Motor neuron (in vitro differentiated cells): ENCODE measurements around the gene SMCO1. TPM values are rescaled to one million over a fixed set of nuclear protein-coding genes. Genes with fewer than 3 reads are reported as not detected.
"Not testable (repeated sequence)": the region's sequence is repeated elsewhere in the genome, so short reads cannot be mapped to it uniquely, and the experiment has no call there.

ENCODE experiments used
- ATAC-seq, 8 experiments: fragments of 200-7000 bp; cut with Tn5 transposase; replicated peaks in 6 of 8; 2 replicates each; pipeline ENCODE4 v1.8.0; 2021; ENCODE audit warnings: mild to moderate bottlenecking in 8 of 8, moderate library complexity in 8 of 8
- H3K27ac ChIP-seq, 2 donors: fragments of 250-450 bp; sonication (Bioruptor Pico); 2 replicates each; pipeline ENCODE4 v1.9.0; 2021; ENCODE audit warnings: antibody characterized with exemption in 2 of 2, mild to moderate bottlenecking in 2 of 2, moderate library complexity in 1 of 2
- H3K4me1 ChIP-seq, 2 donors: fragments of 250-450 bp; sonication (Bioruptor Pico); replicated peaks in 1 of 2; 2 replicates each; pipeline ENCODE4 v1.6.1; 2021; ENCODE audit warnings: antibody characterized with exemption in 2 of 2, mild to moderate bottlenecking in 2 of 2, moderate library complexity in 1 of 2
- H3K4me3 ChIP-seq, 5 donors: fragments of 250-450 bp; sonication (Bioruptor Pico); 2 replicates each; pipeline ENCODE4 v1.9.0; 2021; ENCODE audit warnings: antibody characterized with exemption in 5 of 5, mild to moderate bottlenecking in 5 of 5, moderate library complexity in 4 of 5
- WGBS, 10 experiments: fragments of 450-650 bp; shearing (Covaris generic); methylation state at CpG; one replicate each; pipeline ENCODE4 v1.0.0; 2022; 5-methylcytosine and 5-hydroxymethylcytosine counted together
- in situ Hi-C, 9 experiments: fragments of 400-800 bp; cut with MboI; loops; one replicate each; pipeline ENCODE4 v1.15.0; 2021; ENCODE audit warnings: low sequenced_read_pairs in 9 of 9, low pct_unique_long_range_greater_than_20kb in 2 of 9; ENCODE audit not compliant: unreplicated experiment in 9 of 9
- total RNA-seq, 8 experiments: library from RNA; unstranded; fragments of 300-600 nt; gene quantifications; 2 replicates each; pipeline versions ENCODE4 v1.2.3 to v1.2.4, GENCODE V29; 2022

Gene SMCO1, protein sequence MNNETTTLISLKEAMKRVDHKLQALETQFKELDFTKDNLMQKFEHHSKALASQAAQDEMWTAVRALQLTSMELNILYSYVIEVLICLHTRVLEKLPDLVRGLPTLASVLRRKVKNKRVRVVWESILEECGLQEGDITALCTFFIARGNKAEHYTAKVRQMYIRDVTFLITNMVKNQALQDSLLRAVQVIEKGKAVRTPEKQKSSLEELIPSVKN
- total RNA-seq: under 1 TPM in 3 of 8 experiments, not detected in 5; 0.09 to 0.31 (median 0.28) TPM

DNA sequence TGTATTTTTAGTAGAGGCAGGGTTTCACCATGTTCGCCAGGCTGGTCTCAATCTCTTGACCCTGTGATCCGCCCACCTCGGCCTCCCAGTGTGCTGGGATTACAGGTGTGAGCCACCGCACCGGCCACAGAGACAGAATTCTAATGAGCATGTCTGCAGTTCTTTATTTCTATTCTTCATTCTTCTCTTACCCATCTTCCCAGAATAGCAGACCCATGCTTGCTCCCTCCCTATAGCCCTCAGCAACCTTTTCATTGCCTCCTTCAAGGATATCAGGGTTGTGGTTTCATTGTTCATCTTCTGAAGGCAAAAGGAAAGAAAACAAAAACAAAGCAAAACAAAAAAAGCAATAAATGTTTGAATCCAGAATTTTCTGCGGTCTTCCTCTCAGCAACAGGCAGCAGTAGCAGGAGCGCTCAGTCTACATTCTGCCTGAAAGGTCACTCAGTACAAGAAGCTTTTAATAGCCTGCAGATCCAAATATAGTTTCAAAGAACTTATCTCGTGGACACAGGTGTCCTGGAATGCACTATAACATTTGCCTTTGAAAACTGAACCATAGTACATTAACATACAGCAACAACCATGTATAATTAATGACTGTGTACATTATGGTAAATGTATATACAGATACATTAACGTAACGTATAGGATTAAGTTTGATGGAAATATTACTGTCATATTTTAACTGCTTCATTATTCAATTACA lies at the start of gene SMCO1:
SMCO1 (minus strand) TSS at position 434 of the 709 bp plus-strand sequence; CDS start at position 297, 137 bp downstream.
- H3K4me3 ChIP-seq: no peak within 1 kb of the TSS
- 59 to 93% (median 79%) methylated on average over 3 to 9 of the region's 10 CpGs for WGBS, 10 experiments
- no peak for ATAC-seq
- in situ Hi-C loops: loop anchor here in 1 of 9 experiments (25.0 kb wide), 2 partner anchors 253 to 478 kb away; no protein-coding TSS in a partner anchor
- H3K4me1 ChIP-seq: no peaks in the 10 kb centered on the region
- H3K27ac ChIP-seq: no peak within 1 kb of the TSS

DNA sequence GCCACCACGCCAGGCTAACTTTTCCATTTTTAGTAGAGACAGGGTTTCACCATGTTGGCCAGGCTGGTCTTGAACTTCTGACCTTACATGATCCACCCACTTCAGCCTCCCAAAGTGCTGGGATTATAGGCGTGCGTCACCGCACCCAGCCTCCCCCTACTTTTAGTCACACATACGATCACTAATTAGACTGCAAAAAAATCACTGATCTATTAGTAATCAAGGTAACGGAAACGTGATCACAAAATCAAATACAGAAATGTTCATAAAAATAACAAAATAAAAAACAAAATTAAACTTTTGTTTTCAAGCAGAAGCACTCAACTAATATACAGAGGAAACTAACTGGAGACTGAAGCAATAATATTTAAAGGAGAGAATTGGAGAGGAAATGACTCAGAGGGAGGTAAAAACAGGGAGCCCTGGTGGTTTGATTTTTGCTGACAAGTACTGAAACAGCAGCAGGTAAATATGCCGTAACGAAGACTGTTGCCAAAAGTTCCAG lies 48.6 kb upstream of the SMCO1 start:
- in situ Hi-C loops: no loop called here
- no peak overlapping the region for H3K27ac ChIP-seq
- peaks cover 4% of the 10 kb centered on the region in 2 donors for H3K4me1 ChIP-seq
- ATAC-seq: no peak
- 84 to 100% (median 95%) methylated on average over 1 to 9 of the region's 9 CpGs for WGBS, 10 experiments
- H3K4me3 ChIP-seq: no peak overlapping the region

DNA sequence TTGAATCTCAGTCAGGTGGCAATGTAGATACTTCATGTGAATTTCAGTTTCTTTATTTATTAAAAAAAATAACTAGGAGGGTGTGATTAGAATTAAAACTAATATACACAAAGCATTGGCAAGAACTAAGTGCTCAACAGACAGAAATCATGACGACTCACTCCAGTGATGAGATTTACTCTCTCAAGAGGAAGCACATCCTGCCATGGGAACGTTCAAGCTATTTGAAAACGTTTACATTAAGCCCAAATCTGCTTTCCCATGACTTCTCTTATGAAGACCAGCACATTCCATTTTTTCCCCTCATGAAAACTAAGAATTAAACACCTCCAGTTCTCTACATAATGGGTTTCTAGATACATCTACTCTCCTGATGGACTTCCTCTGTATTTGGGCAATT lies 44.7 kb upstream of the SMCO1 start:
- Histone ChIP-seq H3K4me1 (no peaks in the 10 kb centered on the region), H3K4me3 (no peak overlapping the region), H3K27ac (no peak overlapping the region)
- in situ Hi-C loops: no loop called here
- 20 to 86% (median 67%) methylated on average over 1 to 3 of the region's 3 CpGs; no CpG with 5 or more reads in 2 of the 10 experiments for WGBS, 10 experiments
- ATAC-seq: no peak

DNA sequence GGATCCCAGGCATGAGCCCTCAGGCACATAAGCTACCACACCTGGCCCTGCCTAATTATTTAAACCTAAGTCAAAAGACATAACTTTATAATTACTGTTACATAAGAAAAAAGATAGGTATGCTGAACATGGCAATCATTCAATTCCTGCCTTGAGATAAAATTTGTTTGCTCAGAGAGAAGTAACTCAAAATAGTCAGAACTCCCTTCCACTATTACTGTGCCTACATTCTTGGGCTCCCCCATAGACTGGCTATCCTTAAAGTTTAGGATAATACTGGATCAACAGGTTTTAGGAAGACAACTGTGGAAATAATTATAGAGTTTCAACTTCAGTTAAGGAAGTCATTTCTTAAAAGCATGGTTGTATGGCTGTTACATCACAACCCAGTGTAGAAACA lies 43.3 kb upstream of the SMCO1 start:
- Histone ChIP-seq H3K4me1 (no peaks in the 10 kb centered on the region), H3K4me3 (no peak overlapping the region), H3K27ac (no peak overlapping the region)
- ATAC-seq: no peak
- in situ Hi-C loops: no loop called here

DNA sequence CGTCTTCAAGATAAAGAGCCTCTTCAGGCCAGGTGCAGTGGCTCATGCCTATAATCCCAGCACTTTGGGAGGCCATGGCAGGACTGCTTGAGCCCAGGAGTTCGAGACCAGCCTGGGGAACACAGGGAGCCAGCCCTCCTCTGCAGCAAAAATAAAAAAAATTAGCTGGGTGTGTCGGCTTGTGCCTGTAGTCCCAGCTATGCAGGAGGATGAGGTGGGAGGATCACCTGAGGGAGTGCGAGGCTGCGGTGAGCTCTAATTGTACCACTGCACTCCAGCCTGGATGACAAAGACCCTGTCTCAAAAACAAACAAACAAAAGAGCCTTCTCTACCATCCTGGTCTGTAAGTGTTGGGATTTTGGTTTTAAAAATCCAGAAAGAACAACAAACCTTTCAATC lies 42.1 kb upstream of the SMCO1 start:
- 83 to 100% (median 93%) methylated on average over 1 to 5 of the region's 5 CpGs; no CpG with 5 or more reads in 2 of the 10 experiments for WGBS, 10 experiments
- no peak for ATAC-seq
- in situ Hi-C loops: no loop called here

DNA sequence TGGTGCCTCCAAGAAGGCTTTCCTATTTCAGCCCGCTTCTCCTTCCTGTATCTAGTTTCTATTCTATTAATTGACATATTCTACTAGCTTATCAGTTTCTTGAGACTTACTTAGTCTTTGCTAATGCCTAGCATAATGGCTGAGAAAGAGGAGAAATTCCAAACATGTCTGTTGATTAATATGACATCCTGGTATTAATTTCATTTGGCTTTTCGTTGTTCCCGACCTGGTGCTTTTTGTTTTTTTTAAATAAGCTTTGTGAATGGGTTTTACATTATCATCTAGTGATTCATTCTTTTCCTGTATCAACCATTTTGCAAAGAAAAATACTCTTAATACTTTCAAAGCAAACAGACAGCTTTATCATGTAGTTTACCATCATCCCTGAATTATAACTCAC lies 40.1 kb upstream of the SMCO1 start:
- no peak for ATAC-seq
- Histone ChIP-seq H3K4me3 (no peak overlapping the region), H3K4me1 (no peaks in the 10 kb centered on the region), H3K27ac (no peak overlapping the region)
- in situ Hi-C loops: no loop called here
- 75 to 100% (median 92%) methylated on average over 2 to 3 of the region's 3 CpGs for WGBS, 10 experiments

More for the DNA sequence above, 42.1 kb upstream of the SMCO1 start:
- Histone ChIP-seq H3K4me3 (no peak overlapping the region), H3K27ac (no peak overlapping the region), H3K4me1 (no peaks in the 10 kb centered on the region)

DNA sequence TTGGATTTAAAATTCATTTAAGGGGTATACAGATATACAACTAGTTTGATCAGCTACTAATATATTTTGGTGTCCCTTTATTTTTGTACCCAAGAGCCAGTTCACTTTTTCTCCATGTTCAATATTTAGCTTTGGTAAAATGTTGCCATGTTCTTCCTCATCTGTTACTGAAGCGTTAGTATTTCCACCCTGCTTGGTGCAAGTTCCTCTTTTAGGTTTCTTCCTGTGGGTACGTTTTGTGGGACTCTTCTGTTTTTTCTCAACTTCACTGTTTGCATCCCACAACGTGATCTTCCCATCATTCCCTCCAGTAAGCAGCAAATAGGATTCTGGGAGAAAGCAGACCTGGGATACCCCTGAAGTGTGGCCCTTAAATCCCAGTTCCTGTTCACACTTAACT lies 39.1 kb upstream of the SMCO1 start:
- 58 to 93% (median 83%) methylated on average over 1 to 3 of the region's 3 CpGs; no CpG with 5 or more reads in 2 of the 10 experiments for WGBS, 10 experiments
- Histone ChIP-seq H3K4me3 (no peak overlapping the region), H3K27ac (no peak overlapping the region), H3K4me1 (no peaks in the 10 kb centered on the region)
- no peak for ATAC-seq
- in situ Hi-C loops: no loop called here

DNA sequence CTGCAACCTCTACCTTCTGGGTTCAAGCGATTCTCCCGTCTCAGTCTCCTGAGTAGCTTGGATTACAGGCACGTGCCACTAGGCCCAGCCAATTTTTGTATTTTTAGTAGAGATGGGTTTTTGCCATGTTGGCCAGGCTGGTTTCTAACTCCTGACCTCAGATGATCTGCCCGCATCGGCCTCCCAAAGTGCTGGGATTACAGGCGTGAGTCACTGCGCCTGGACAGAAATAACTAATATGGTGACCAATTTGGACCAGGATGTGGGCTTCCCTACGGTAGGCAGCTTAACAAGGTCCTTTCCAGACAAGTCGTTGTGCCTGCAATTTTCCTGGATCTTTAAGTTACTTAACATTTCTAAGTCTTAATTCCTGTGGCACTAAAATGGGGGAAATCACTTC lies 38.4 kb upstream of the SMCO1 start:
- H3K27ac ChIP-seq: no peak overlapping the region
- 67 to 100% (median 94%) methylated on average over 2 to 8 of the region's 9 CpGs; no CpG with 5 or more reads in 3 of the 10 experiments for WGBS, 10 experiments
- H3K4me1 ChIP-seq: no peaks in the 10 kb centered on the region
- no peak overlapping the region for H3K4me3 ChIP-seq
- in situ Hi-C loops: no loop called here
- ATAC-seq: no peak

DNA sequence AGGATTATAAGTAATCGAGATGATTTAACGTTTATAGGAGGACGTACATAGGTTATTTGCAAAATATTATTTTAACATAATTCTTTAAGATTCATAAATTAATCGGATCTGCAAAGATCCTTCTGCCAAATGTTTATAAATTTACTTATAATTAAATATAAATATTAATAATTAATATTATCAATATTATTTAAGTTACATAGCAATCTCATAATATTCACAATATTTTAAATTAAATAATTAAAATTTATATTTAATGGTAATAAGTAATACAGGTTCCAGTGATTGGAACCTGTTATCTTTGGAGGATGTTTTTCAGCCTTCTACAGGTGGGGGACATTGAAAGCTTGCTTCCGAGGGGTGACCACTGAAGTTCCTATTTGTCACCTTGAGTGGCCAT lies 37.1 kb upstream of the SMCO1 start:
- Histone ChIP-seq H3K27ac (no peak overlapping the region), H3K4me1 (no peaks in the 10 kb centered on the region), H3K4me3 (no peak overlapping the region)
- no peak for ATAC-seq
- 83 to 100% (median 95%) methylated on average over 2 to 5 of the region's 5 CpGs for WGBS, 10 experiments
- in situ Hi-C loops: no loop called here

DNA sequence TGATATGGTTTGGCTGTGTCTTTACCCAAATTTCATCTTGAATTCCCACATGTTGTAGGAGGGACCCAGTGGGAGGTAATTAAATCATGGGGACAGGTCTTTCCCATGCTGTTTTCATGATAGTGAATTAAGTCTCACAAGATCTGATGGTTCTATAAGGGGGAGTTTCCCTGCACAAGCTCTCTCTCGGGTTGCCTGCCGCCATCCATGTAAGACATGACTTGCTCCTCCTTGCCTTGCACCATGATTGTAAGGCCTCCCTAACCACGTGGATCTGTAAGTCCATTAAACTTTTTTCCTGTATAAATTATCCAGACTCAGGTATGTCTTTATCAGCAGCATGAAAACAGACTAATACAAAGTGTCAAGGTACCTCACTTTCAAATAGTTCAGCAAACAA lies 35.0 kb upstream of the SMCO1 start:
- ATAC-seq, H3K4me1 ChIP-seq, H3K27ac ChIP-seq, H3K4me3 ChIP-seq, in situ Hi-C loops: not testable (repeated sequence)
- 54 to 100% (median 100%) methylated on average over 2 to 3 of the region's 3 CpGs; no CpG with 5 or more reads in 5 of the 10 experiments for WGBS, 10 experiments

DNA sequence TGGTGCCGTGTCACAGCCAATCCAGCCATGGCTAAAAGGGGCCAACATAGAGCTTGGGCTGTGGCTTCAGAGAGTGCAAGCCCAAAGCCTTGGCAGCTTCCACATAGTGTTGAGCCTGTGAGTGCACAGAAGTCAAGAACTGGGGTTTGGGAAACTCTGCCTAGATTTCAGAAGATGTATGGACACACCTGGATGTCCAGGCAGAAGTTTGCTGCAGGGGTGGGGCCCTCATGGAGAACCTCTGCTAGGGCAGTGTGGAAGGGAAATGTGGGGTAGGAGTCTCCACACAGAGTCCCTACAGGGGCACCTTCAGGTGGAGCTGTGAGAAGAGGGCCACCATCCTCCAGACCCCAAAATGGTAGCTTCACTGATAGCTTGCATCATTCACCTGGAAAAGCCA lies 34.2 kb upstream of the SMCO1 start:
- H3K27ac ChIP-seq, in situ Hi-C loops, H3K4me3 ChIP-seq, ATAC-seq, H3K4me1 ChIP-seq: not testable (repeated sequence)
- 71 to 80% methylated on average over 1 of the region's 1 CpG; no CpG with 5 or more reads in 8 of the 10 experiments for WGBS, 10 experiments

DNA sequence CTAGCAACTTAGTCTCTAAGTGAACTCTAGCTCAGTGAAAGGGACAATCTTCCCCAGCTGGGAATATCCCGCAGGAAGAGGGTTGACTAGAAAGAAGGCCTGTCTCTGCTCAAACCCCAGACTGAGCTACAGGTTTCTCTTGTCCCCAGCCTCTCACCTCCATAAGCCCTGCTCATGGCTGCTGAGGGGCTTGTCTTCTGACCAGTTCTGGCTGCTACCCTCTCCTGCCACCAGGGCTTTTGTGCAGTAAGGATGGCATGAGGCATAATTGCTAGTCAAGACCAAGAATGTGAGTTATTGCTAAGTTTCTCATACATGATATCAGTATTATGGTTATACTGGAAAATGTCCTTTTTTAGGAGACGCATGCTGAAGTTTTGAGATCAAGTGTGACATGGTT lies 31.9 kb upstream of the SMCO1 start:
- 82 to 100% (median 92%) methylated on average over 1 to 2 of the region's 2 CpGs; no CpG with 5 or more reads in 5 of the 10 experiments for whole genome bisulfite sequencing, 10 experiments
- H3K4me1 ChIP-seq: no peaks in the 10 kb centered on the region
- in situ Hi-C loops: no loop called here
- no peak overlapping the region for H3K4me3 ChIP-seq
- no peak overlapping the region for H3K27ac ChIP-seq
- no peak for ATAC-seq

DNA sequence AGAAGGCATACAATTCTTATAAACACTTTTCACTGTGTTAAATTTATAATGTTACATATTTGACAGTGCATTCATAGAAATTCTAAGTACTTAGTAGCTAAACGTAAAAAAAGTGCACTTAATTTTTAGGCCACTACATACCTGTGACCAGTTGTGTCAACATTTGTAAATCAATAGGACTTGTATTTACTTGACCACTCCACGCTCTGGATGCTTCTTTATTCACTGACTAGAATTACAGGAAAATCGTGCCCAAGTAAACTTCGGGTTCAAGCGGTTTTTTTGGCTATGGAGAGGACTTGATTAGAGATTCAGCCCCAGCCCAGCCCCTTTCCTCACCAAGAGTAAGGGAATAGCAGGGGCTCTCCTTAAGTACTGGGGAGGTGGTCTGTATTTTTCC lies 31.4 kb upstream of the SMCO1 start:
- in situ Hi-C loops: no loop called here
- no peak overlapping the region for H3K27ac ChIP-seq
- H3K4me3 ChIP-seq: no peak overlapping the region
- no peak for ATAC-seq
- no peaks in the 10 kb centered on the region for H3K4me1 ChIP-seq
- WGBS, 10 experiments: 40 to 100% (median 76%) methylated on average over 1 to 5 of the region's 5 CpGs
